K562 (cell line): ENCODE data around the gene CKLF. TPM values are rescaled to one million over a fixed set of nuclear protein-coding genes. Genes with fewer than 3 reads are reported as not detected.

Experiments used
- ATAC-seq: fragments of 200-7000 bp; cut with Tn5 transposase; 3 replicates; pipeline ENCODE4 v1.9.1; 2020; ENCODE audit warnings: moderate library complexity
- BruUV-seq: library from RNA; stranded (reverse); fragments of 400-500 nt; replicated peaks from 2 replicates; lab custom pipeline; 2021; lab: Mats Ljungman, UMichigan
- CTCF ChIA-PET: fragments of 300-600 bp; formaldehyde crosslinking; extraction: SDS; loops from one replicate; lab custom pipeline; 2021; ENCODE audit warnings: low intra/inter-chr PET ratio; lab: Yijun Ruan, JAX
- POLR2A ChIA-PET: fragments of 300-600, 350-650 bp; sonication (Branson Sonifier 250); formaldehyde crosslinking; extraction: SDS; loops from one replicate; lab custom pipeline; 2021; ENCODE audit warnings: antibody characterized with exemption, inconsistent platforms; lab: Yijun Ruan, JAX
- DNase-seq, 4 experiments: peaks; one replicate each; pipeline versions ENCODE4 v3.0.0 to v3.0.0-alpha.2; 2011 to 2018; ENCODE audit warnings: low spot score in 3 of 4, mixed read lengths in 3 of 4; ENCODE audit errors: extremely low read depth in 1 of 4
- FAIRE-seq: peaks from 2 replicates; lab custom pipeline; 2011; peaks lifted over from hg19 to GRCh38; lab: Jason Lieb, UNC
- H2AFZ ChIP-seq: 2 replicates; pipeline ENCODE4 v1.6.0; 2011; ENCODE audit warnings: low read depth, low read length, control low read depth, inconsistent platforms
- H3K27ac ChIP-seq: fragments of 200-600 bp; 3 replicates; pipeline ENCODE4 v1.8.0; 2011; ENCODE audit warnings: low read depth, mild to moderate bottlenecking, control low read depth, inconsistent platforms, low read length, moderate library complexity, mixed read lengths; ENCODE audit errors: extremely low read depth
- H3K27me3 ChIP-seq, 2 experiments: fragments of 300-600 bp in 1 of 2; 2 replicates in 1 of 2; 3 replicates in 1 of 2; pipeline versions ENCODE4 v1.6.0 to v1.8.0; 2011; ENCODE audit warnings: inconsistent platforms in 2 of 2, low read length in 2 of 2, mild to moderate bottlenecking in 1 of 2, mixed read lengths in 1 of 2, moderate library complexity in 1 of 2; ENCODE audit not compliant: control insufficient read depth in 2 of 2, insufficient read depth in 2 of 2
- H3K36me3 ChIP-seq: fragments of 300-600 bp; 3 replicates; pipeline ENCODE4 v1.8.0; 2011; ENCODE audit warnings: mild to moderate bottlenecking, low read length, inconsistent platforms; ENCODE audit not compliant: control insufficient read depth, insufficient read depth
- H3K4me1 ChIP-seq, 2 experiments: fragments of 200-600 bp in 1 of 2; replicated peaks in 1 of 2; 2 replicates in 1 of 2; 3 replicates in 1 of 2; pipeline versions ENCODE4 v1.5.1 to v1.8.0; 2011; ENCODE audit warnings: inconsistent platforms in 2 of 2, low read length in 2 of 2, mild to moderate bottlenecking in 1 of 2, mixed read lengths in 1 of 2, moderate library complexity in 1 of 2; ENCODE audit not compliant: control insufficient read depth in 2 of 2, insufficient read depth in 2 of 2
- H3K4me2 ChIP-seq: 2 replicates; pipeline ENCODE4 v1.6.1; 2011; ENCODE audit warnings: low read length, control low read depth, inconsistent platforms, mixed read lengths; ENCODE audit not compliant: insufficient read depth
- H3K4me3 ChIP-seq: fragments of 200-600 bp; sonication (generic), shearing (Covaris generic); 2 replicates; pipeline ENCODE4 v1.5.1; 2016; ENCODE audit warnings: control low read depth, inconsistent platforms
- H3K79me2 ChIP-seq: fragments of 200-600 bp; 3 replicates; pipeline ENCODE4 v1.8.0; 2011; ENCODE audit warnings: low read length, inconsistent platforms; ENCODE audit not compliant: control insufficient read depth, insufficient read depth
- H3K9ac ChIP-seq, 2 experiments: 2 replicates each; pipeline versions ENCODE4 v1.6.0 to v1.6.1; 2011; ENCODE audit warnings: low read depth in 2 of 2, low read length in 2 of 2, control low read depth in 1 of 2, inconsistent platforms in 1 of 2, mild to moderate bottlenecking in 1 of 2, mixed read lengths in 1 of 2; ENCODE audit not compliant: insufficient read depth in 1 of 2
- H3K9me1 ChIP-seq: one replicate; pipeline ENCODE4 v1.6.0; 2011; ENCODE audit warnings: inconsistent platforms, mild to moderate bottlenecking, low read length, moderate library complexity; ENCODE audit not compliant: control insufficient read depth, insufficient read depth
- H3K9me3 ChIP-seq: replicated peaks from 2 replicates; pipeline ENCODE4 v1.5.1; 2011; ENCODE audit warnings: low read depth, low read length, inconsistent platforms; ENCODE audit not compliant: control insufficient read depth, insufficient read depth
- H4K20me1 ChIP-seq: replicated peaks from 2 replicates; pipeline ENCODE4 v1.6.1; 2011; ENCODE audit warnings: low read length, inconsistent platforms, mixed read lengths; ENCODE audit not compliant: control insufficient read depth, insufficient read depth
- CEBPG ChIP-seq, 3 experiments: fragments of 200-800 bp in 1 of 3; sonication (Bioruptor generic) in 1 of 3; sonication (generic) in 1 of 3; formaldehyde crosslinking in 1 of 3; IDR thresholded peaks in 2 of 3; conservative IDR thresholded peaks in 1 of 3; 2 replicates each; pipeline versions ENCODE4 v1.6.1 to v1.8.0; 2016 to 2022; ENCODE audit warnings: missing compliant biosample characterization in 2 of 3, missing genetic modification characterization in 2 of 3, mild to moderate bottlenecking in 1 of 3, missing genetic modification reagents in 1 of 3
- EP300 ChIP-seq: IDR thresholded peaks from 2 replicates; pipeline ENCODE4 v1.6.1; 2012; ENCODE audit warnings: low read length, improper control_type of control experiment
- FOSL1 ChIP-seq: fragments of 200-800 bp; sonication (Bioruptor generic); conservative IDR thresholded peaks from 2 replicates; pipeline ENCODE4 v1.6.1; 2016; ENCODE audit warnings: missing genetic modification characterization, missing compliant biosample characterization
- GABPA ChIP-seq: fragments of 200-800 bp; sonication (Bioruptor generic); conservative IDR thresholded peaks from 2 replicates; pipeline ENCODE4 v1.6.1; 2016; ENCODE audit warnings: low read depth, missing genetic modification characterization, missing compliant biosample characterization
- NR2C1 ChIP-seq, 2 experiments: fragments of 450-650 bp; IDR thresholded peaks; 2 replicates each; pipeline ENCODE4 v1.6.1; 2017; ENCODE audit warnings: mild to moderate bottlenecking in 2 of 2, antibody characterized with exemption in 1 of 2, inconsistent platforms in 1 of 2, missing compliant biosample characterization in 1 of 2, missing genetic modification characterization in 1 of 2
- SMARCE1 ChIP-seq: fragments of 450-650 bp; IDR thresholded peaks from 2 replicates; pipeline ENCODE4 v1.7.1; 2016; ENCODE audit warnings: mild to moderate bottlenecking
- SOX6 ChIP-seq: fragments of 450-650 bp; IDR thresholded peaks from 2 replicates; pipeline ENCODE4 v1.6.1; 2014; ENCODE audit warnings: mild to moderate bottlenecking
- ZNF384 ChIP-seq: IDR thresholded peaks from 2 replicates; pipeline ENCODE4 v1.6.1; 2012; ENCODE audit warnings: low read depth, low read length, improper control_type of control experiment
- ZNF586 ChIP-seq: fragments of 450-650 bp; formaldehyde crosslinking; conservative IDR thresholded peaks from 2 replicates; pipeline ENCODE4 v1.4.0; 2020; ENCODE audit warnings: mild to moderate bottlenecking, moderate library complexity
- WGBS: fragments of 100-300 bp; shearing (Covaris generic); methylation state at CpG from one replicate; pipeline ENCODE4 v1.1.6; 2016; ENCODE audit warnings: low coverage, mixed read lengths; ENCODE audit not compliant: insufficient coverage; ENCODE audit errors: missing lambda C conversion rate; 5-methylcytosine and 5-hydroxymethylcytosine counted together
- in situ Hi-C: fragments of 300-500 bp; cut with MboI; formaldehyde crosslinking; loops from 4 replicates; pipeline ENCODE4 v1.15.0; 2018; ENCODE audit warnings: inconsistent platforms, mixed read lengths
- intact Hi-C: fragments of 100-400 bp; cut with micrococcal nuclease; formaldehyde crosslinking; loops from 2 replicates; pipeline ENCODE4 v1.14.2; 2022
- polyA plus RNA-seq, 8 experiments: library from polyadenylated mRNA; depleted of rRNA in 4 of 8; stranded (reverse) in 5 of 8; unstranded in 3 of 8; fragments of >200 nt; fragmentation: Nextera tagmentation in 2 of 8; fragmentation: Illumina TruSeq in 1 of 8; extraction: Ambion mirVana in 2 of 8; extraction: Trizol in 1 of 8; gene quantifications; 2 replicates each; pipeline versions ENCODE4 v1.2.1 to v1.2.3, GENCODE V29; 2011 to 2014; ENCODE audit warnings: inconsistent platforms in 1 of 8, missing spikeins in 1 of 8
- total RNA-seq, 7 experiments: library from RNA; depleted of rRNA in 6 of 7; stranded (reverse); fragments of >200 nt in 6 of 7; fragmentation: Illumina TruSeq in 2 of 7; extraction: Trizol in 2 of 7; gene quantifications; 2 replicates each; pipeline versions ENCODE4 v1.2.1 to v1.2.3, GENCODE V29; 2011 to 2021; ENCODE audit warnings: low replicate concordance in 1 of 7
- TF ChIP-seq, protein P1 (sequence below), 2 experiments: fragments of 450-650 bp in 1 of 2; sonication (generic) in 1 of 2; formaldehyde crosslinking in 1 of 2; IDR thresholded peaks in 1 of 2; conservative IDR thresholded peaks in 1 of 2; 2 replicates each; pipeline versions ENCODE4 v1.6.1 to v1.8.1; 2016 to 2023; ENCODE audit warnings: mild to moderate bottlenecking in 2 of 2, moderate library complexity in 2 of 2, inconsistent platforms in 1 of 2, missing genetic modification reagents in 1 of 2
- TF ChIP-seq, protein P2 (sequence below): fragments of 450-650 bp; conservative IDR thresholded peaks from 2 replicates; pipeline ENCODE4 v1.6.1; 2016; ENCODE audit warnings: missing genetic modification characterization, low read depth, mild to moderate bottlenecking, control low read depth, missing compliant biosample characterization
- TF ChIP-seq, protein P3 (sequence below): IDR thresholded peaks from 2 replicates; pipeline ENCODE4 v1.6.1; 2012; ENCODE audit warnings: low read depth, low read length, improper control_type of control experiment, borderline replicate concordance

CKLF gene
- total and polyA plus RNA-seq, 9 of the 15 experiments (the other 6 are each of a cell fraction or from before 2014, with no cell fraction given): 84.8 to 322 (median 118) TPM

DNA sequence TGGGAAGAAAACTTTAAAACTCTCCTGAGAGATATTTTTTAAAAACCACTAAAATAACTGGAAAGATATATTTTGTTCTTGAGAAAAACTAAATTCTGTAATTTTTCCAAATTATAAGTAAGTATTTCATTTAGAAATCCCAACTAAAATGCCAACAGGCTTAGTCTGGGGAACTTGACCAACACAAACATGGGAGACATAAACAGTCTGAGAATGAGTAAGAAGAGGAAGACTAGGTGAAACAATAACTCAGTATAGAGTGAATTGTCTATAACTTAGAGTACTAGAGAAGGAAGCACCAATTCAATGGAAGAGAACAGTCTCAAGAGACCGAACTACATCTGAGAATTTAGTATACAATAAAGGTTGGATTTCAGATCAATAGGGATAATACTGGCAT is 16.8 kb downstream of the CKLF start (continued):
- TF ChIP-seq, protein P1, sequence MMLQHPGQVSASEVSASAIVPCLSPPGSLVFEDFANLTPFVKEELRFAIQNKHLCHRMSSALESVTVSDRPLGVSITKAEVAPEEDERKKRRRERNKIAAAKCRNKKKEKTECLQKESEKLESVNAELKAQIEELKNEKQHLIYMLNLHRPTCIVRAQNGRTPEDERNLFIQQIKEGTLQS (IDR thresholded peaks at IDR 0.05): no peak
- TF ChIP-seq, protein P1 (CRISPR knock-in tag; conservative IDR thresholded peaks at IDR 0.05): no peak
- TF ChIP-seq GABPA (tag) (no peak), NR2C1 (IDR thresholded peaks at IDR 0.05) (no peak), NR2C1 (tag; IDR thresholded peaks at IDR 0.05) (no peak)
- TF ChIP-seq, all 486 proteins: peak for 0

DNA sequence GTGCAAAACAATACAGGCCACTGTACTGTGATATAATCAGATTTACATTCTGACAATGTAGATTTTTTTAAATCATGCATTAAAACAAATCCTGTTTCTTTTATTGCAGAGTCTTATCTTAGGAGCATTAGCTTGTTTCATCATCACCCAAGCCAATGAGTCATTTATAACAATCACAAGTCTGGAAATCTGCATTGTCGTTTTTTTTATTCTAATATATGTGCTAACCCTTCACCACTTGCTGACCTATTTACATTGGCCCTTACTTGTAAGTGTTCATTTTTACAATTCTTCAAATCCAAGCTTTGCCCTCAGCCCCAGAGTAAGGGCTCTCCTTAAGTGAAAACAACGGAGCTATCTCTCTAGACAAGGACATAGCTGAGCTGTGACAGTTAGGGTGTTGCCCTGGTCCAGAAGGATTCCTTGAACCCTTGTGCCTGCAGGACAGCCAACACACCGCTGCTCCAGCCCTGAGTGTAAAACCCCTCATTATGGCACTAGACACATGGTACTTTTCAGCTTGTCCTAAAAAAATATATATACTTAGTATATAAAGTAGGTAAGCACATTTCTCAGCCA is 17.5 kb downstream of the CKLF start:
- H3K4me2 ChIP-seq: no peak overlapping the region
- no peaks in the 10 kb centered on the region for H3K9me3 ChIP-seq
- in situ Hi-C loops: no loop called here
- H3K9me1 ChIP-seq: no peaks in the 10 kb centered on the region
- H3K9ac ChIP-seq: no peak overlapping the region
- H3K27me3 ChIP-seq: no peaks in the 10 kb centered on the region
- no TSS peak for BruUV-seq
- no peak overlapping the region for H3K4me3 ChIP-seq
- peaks cover 8 to 15% of the 10 kb centered on the region in 2 experiments; a peak in 4 of 5 replicates for H3K4me1 ChIP-seq
- POLR2A ChIA-PET: interaction anchor here (1.1 to 2.0 kb wide), 3 partner anchors 9 to 12 kb away, joined by 4 to 14 read pairs (median 4); partner anchors contain the start of gene CMTM2
- H3K27ac ChIP-seq: no peak overlapping the region
- H2AFZ ChIP-seq: no peak overlapping the region
- no peaks in the 10 kb centered on the region for H3K79me2 ChIP-seq
- CTCF ChIA-PET: no interaction called here
- intact Hi-C loops: no loop called here
- DNase-seq (no peak), FAIRE-seq (no peak), ATAC-seq (peak; percentile 71)
- WGBS: 17% methylated on average over 3 of the region's 3 CpGs
- H4K20me1 ChIP-seq: no peaks in the 10 kb centered on the region
- peaks cover 19% of the 10 kb centered on the region; the same call in 1 of the 3 replicates for H3K36me3 ChIP-seq
- TF ChIP-seq FOSL1: peak; percentile 87
- peak; percentile 41; the same call in 1 of the 2 replicates for TF ChIP-seq EP300
- TF ChIP-seq SMARCE1: 0 out of 2 replicates have a peak, but pooled peaks have one; percentile 50
- TF ChIP-seq, protein P2, sequence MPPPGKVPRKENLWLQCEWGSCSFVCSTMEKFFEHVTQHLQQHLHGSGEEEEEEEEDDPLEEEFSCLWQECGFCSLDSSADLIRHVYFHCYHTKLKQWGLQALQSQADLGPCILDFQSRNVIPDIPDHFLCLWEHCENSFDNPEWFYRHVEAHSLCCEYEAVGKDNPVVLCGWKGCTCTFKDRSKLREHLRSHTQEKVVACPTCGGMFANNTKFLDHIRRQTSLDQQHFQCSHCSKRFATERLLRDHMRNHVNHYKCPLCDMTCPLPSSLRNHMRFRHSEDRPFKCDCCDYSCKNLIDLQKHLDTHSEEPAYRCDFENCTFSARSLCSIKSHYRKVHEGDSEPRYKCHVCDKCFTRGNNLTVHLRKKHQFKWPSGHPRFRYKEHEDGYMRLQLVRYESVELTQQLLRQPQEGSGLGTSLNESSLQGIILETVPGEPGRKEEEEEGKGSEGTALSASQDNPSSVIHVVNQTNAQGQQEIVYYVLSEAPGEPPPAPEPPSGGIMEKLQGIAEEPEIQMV: no peak
- TF ChIP-seq ZNF384: peak; percentile 44; the same call in 1 of the 2 replicates
- TF ChIP-seq, protein P3, sequence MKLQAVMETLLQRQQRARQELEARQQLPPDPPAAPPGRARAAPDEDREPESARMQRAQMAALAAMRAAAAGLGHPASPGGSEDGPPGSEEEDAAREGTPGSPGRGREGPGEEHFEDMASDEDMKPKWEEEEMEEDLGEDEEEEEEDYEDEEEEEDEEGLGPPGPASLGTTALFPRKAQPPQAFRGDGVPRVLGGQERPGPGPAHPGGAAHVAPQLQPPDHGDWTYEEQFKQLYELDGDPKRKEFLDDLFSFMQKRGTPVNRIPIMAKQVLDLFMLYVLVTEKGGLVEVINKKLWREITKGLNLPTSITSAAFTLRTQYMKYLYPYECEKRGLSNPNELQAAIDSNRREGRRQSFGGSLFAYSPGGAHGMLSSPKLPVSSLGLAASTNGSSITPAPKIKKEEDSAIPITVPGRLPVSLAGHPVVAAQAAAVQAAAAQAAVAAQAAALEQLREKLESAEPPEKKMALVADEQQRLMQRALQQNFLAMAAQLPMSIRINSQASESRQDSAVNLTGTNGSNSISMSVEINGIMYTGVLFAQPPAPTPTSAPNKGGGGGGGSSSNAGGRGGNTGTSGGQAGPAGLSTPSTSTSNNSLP: 0 out of 2 replicates have a peak, but pooled peaks have one; percentile 33
- no peak for TF ChIP-seq ZNF586 (CRISPR knock-in tag)
- peak; percentile 49; the same call in 1 of the 2 replicates for TF ChIP-seq SOX6
- TF ChIP-seq CEBPG (CRISPR knock-in tag; IDR thresholded peaks at IDR 0.05): no peak
- TF ChIP-seq CEBPG (tag; conservative IDR thresholded peaks at IDR 0.05 in 1 of 2, IDR thresholded peaks at IDR 0.05 in 1 of 2): peak; percentile 70 to 88
